Measurements from ENCODE around the gene CC2D1A.

- TF ChIP-seq CTCF (IDR thresholded peaks at IDR 0.05), result no peak
- no peak for TF ChIP-seq POLR2A (IDR thresholded peaks at IDR 0.05)
These were observed 56.1 kb downstream of the CC2D1A start for GRCh38 chr19:13961826-13962698.
